Measurements from ENCODE around the gene TRAPPC3.

- TF ChIP-seq EZH2phosphoT487 (IDR thresholded peaks at IDR 0.05; ENCODE audit: borderline replicate concordance, low read length): no peak
- TF ChIP-seq CTCF (conservative IDR thresholded peaks at IDR 0.05; ENCODE audit: low read depth, low read length): no peak
Measured at GRCh38 chr1:36097693-36098585, 51.3 kb downstream of the TRAPPC3 start.
